SK-N-SH treated with all-trans-retinoic acid at 6 μM for 48 hours (cell line): Measurements from ENCODE around the gene DYRK2.

Experiments used
- ATAC-seq: fragments of 200-7000 bp; cut with Tn5 transposase; 3 replicates; pipeline ENCODE4 v1.9.1; 2020; ENCODE audit warnings: mild to moderate bottlenecking, moderate library complexity
- BACH2 ChIP-seq: fragments of 250-450 bp; sonication (Bioruptor Pico); IDR thresholded peaks from 2 replicates; pipeline ENCODE4 v1.9.0; 2021; ENCODE audit warnings: mild to moderate bottlenecking, borderline replicate concordance
- CSDC2 ChIP-seq: fragments of 250-450 bp; sonication (Bioruptor Pico); IDR thresholded peaks from 2 replicates; pipeline ENCODE4 v1.5.0; 2020; ENCODE audit warnings: mild to moderate bottlenecking, moderate library complexity
- ESRRG ChIP-seq: fragments of 250-450 bp; sonication (Bioruptor Pico); IDR thresholded peaks from 2 replicates; pipeline ENCODE4 v1.6.1; 2021; ENCODE audit warnings: mild to moderate bottlenecking
- GLIS3 ChIP-seq: fragments of 250-450 bp; sonication (Bioruptor Pico); IDR thresholded peaks from 2 replicates; pipeline ENCODE4 v1.5.0; 2020; ENCODE audit warnings: mild to moderate bottlenecking, moderate library complexity
- ISL1 ChIP-seq: fragments of 250-450 bp; sonication (Bioruptor Pico); IDR thresholded peaks from 2 replicates; pipeline ENCODE4 v2.1.2; 2022; ENCODE audit warnings: mild to moderate bottlenecking, moderate library complexity
- OSR1 ChIP-seq: fragments of 250-450 bp; sonication (Bioruptor Pico); IDR thresholded peaks from 2 replicates; pipeline ENCODE4 v1.8.0; 2022; ENCODE audit warnings: moderate library complexity, mild to moderate bottlenecking, inconsistent platforms
- PATZ1 ChIP-seq: fragments of 250-450 bp; sonication (Bioruptor Pico); IDR thresholded peaks from 2 replicates; pipeline ENCODE4 v1.8.0; 2020; ENCODE audit warnings: mild to moderate bottlenecking, moderate library complexity, borderline replicate concordance
- RARB ChIP-seq: fragments of 250-450 bp; sonication (Bioruptor Pico); IDR thresholded peaks from 2 replicates; pipeline ENCODE4 v1.8.0; 2021; ENCODE audit warnings: mild to moderate bottlenecking, moderate library complexity
- SNAI2 ChIP-seq: fragments of 250-450 bp; sonication (Bioruptor Pico); IDR thresholded peaks from 2 replicates; pipeline ENCODE4 v1.5.0; 2020; ENCODE audit warnings: mild to moderate bottlenecking, moderate library complexity
- TCF4 ChIP-seq: fragments of 250-450 bp; sonication (Bioruptor Pico); IDR thresholded peaks from 2 replicates; pipeline ENCODE4 v1.8.0; 2021; ENCODE audit warnings: mild to moderate bottlenecking, moderate library complexity, borderline replicate concordance
- ZC3H10 ChIP-seq: fragments of 250-450 bp; sonication (Bioruptor Pico); IDR thresholded peaks from 2 replicates; pipeline ENCODE4 v1.5.1; 2021; ENCODE audit warnings: mild to moderate bottlenecking, moderate library complexity
- ZFP3 ChIP-seq: fragments of 250-450 bp; sonication (Bioruptor Pico); IDR thresholded peaks from 2 replicates; pipeline ENCODE4 v1.5.0; 2020; ENCODE audit warnings: mild to moderate bottlenecking, moderate library complexity
- ZFP30 ChIP-seq: fragments of 450-650 bp; formaldehyde crosslinking; IDR thresholded peaks from 2 replicates; pipeline ENCODE4 v1.5.0; 2022; ENCODE audit warnings: mild to moderate bottlenecking, moderate library complexity
- ZNF565 ChIP-seq: fragments of 450-650 bp; formaldehyde crosslinking; conservative IDR thresholded peaks from 2 replicates; pipeline ENCODE4 v1.5.0; 2020; ENCODE audit warnings: low read depth, mild to moderate bottlenecking, moderate library complexity
- ZNF70 ChIP-seq: fragments of 450-650 bp; formaldehyde crosslinking; IDR thresholded peaks from 2 replicates; pipeline ENCODE4 v1.5.0; 2020; ENCODE audit warnings: mild to moderate bottlenecking, moderate library complexity
- ZNF8 ChIP-seq: fragments of 450-650 bp; formaldehyde crosslinking; IDR thresholded peaks from 2 replicates; pipeline ENCODE4 v1.5.0; 2020; ENCODE audit warnings: mild to moderate bottlenecking, moderate library complexity
- TF ChIP-seq, protein P1 (sequence below): fragments of 250-450 bp; sonication (Bioruptor Pico); IDR thresholded peaks from 2 replicates; pipeline ENCODE4 v1.5.0; 2020; ENCODE audit warnings: mild to moderate bottlenecking, moderate library complexity
- TF ChIP-seq, protein P2 (sequence below): fragments of 250-450 bp; sonication (Bioruptor Pico); IDR thresholded peaks from 2 replicates; pipeline ENCODE4 v1.5.1; 2021; ENCODE audit warnings: mild to moderate bottlenecking, moderate library complexity
- TF ChIP-seq, protein P3 (sequence below): fragments of 250-450 bp; sonication (Bioruptor Pico); IDR thresholded peaks from 2 replicates; pipeline ENCODE4 v1.5.1; 2020; ENCODE audit warnings: low read depth, mild to moderate bottlenecking, moderate library complexity
- TF ChIP-seq, protein P4 (sequence below): fragments of 250-450 bp; sonication (Bioruptor Pico); IDR thresholded peaks from 2 replicates; pipeline ENCODE4 v1.8.0; 2021; ENCODE audit warnings: low read depth, mild to moderate bottlenecking, moderate library complexity, borderline replicate concordance

DYRK2 gene

GRCh38 chr12:67617629-67618028 is 30.9 kb upstream of the DYRK2 start:
- no peak for ATAC-seq
- no peak for TF ChIP-seq ZFP3 (CRISPR knock-in tag)
- TF ChIP-seq ESRRG (CRISPR knock-in tag): no peak
- no peak for TF ChIP-seq ISL1 (CRISPR knock-in tag)
- no peak for TF ChIP-seq RARB
- TF ChIP-seq PATZ1 (CRISPR knock-in tag): no peak
- no peak for TF ChIP-seq ZC3H10
- TF ChIP-seq OSR1: no peak
- TF ChIP-seq, protein P1, sequence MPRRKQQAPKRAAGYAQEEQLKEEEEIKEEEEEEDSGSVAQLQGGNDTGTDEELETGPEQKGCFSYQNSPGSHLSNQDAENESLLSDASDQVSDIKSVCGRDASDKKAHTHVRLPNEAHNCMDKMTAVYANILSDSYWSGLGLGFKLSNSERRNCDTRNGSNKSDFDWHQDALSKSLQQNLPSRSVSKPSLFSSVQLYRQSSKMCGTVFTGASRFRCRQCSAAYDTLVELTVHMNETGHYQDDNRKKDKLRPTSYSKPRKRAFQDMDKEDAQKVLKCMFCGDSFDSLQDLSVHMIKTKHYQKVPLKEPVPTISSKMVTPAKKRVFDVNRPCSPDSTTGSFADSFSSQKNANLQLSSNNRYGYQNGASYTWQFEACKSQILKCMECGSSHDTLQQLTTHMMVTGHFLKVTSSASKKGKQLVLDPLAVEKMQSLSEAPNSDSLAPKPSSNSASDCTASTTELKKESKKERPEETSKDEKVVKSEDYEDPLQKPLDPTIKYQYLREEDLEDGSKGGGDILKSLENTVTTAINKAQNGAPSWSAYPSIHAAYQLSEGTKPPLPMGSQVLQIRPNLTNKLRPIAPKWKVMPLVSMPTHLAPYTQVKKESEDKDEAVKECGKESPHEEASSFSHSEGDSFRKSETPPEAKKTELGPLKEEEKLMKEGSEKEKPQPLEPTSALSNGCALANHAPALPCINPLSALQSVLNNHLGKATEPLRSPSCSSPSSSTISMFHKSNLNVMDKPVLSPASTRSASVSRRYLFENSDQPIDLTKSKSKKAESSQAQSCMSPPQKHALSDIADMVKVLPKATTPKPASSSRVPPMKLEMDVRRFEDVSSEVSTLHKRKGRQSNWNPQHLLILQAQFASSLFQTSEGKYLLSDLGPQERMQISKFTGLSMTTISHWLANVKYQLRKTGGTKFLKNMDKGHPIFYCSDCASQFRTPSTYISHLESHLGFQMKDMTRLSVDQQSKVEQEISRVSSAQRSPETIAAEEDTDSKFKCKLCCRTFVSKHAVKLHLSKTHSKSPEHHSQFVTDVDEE (CRISPR knock-in tag): no peak
- TF ChIP-seq BACH2 (CRISPR knock-in tag): no peak
- no peak for TF ChIP-seq ZNF8 (CRISPR knock-in tag)
- TF ChIP-seq, protein P2, sequence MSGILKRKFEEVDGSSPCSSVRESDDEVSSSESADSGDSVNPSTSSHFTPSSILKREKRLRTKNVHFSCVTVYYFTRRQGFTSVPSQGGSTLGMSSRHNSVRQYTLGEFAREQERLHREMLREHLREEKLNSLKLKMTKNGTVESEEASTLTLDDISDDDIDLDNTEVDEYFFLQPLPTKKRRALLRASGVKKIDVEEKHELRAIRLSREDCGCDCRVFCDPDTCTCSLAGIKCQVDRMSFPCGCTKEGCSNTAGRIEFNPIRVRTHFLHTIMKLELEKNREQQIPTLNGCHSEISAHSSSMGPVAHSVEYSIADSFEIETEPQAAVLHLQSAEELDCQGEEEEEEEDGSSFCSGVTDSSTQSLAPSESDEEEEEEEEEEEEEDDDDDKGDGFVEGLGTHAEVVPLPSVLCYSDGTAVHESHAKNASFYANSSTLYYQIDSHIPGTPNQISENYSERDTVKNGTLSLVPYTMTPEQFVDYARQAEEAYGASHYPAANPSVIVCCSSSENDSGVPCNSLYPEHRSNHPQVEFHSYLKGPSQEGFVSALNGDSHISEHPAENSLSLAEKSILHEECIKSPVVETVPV (CRISPR knock-in tag): no peak
- TF ChIP-seq GLIS3 (CRISPR knock-in tag): no peak
- TF ChIP-seq, protein P3, sequence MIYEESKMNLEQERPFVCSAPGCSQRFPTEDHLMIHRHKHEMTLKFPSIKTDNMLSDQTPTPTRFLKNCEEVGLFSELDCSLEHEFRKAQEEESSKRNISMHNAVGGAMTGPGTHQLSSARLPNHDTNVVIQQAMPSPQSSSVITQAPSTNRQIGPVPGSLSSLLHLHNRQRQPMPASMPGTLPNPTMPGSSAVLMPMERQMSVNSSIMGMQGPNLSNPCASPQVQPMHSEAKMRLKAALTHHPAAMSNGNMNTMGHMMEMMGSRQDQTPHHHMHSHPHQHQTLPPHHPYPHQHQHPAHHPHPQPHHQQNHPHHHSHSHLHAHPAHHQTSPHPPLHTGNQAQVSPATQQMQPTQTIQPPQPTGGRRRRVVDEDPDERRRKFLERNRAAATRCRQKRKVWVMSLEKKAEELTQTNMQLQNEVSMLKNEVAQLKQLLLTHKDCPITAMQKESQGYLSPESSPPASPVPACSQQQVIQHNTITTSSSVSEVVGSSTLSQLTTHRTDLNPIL (CRISPR knock-in tag): no peak
- TF ChIP-seq, protein P4, sequence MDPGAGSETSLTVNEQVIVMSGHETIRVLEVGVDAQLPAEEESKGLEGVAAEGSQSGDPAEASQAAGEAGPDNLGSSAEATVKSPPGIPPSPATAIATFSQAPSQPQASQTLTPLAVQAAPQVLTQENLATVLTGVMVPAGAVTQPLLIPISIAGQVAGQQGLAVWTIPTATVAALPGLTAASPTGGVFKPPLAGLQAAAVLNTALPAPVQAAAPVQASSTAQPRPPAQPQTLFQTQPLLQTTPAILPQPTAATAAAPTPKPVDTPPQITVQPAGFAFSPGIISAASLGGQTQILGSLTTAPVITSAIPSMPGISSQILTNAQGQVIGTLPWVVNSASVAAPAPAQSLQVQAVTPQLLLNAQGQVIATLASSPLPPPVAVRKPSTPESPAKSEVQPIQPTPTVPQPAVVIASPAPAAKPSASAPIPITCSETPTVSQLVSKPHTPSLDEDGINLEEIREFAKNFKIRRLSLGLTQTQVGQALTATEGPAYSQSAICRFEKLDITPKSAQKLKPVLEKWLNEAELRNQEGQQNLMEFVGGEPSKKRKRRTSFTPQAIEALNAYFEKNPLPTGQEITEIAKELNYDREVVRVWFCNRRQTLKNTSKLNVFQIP (CRISPR knock-in tag): no peak
- TF ChIP-seq, all 23 proteins: peak for 0

DNA sequence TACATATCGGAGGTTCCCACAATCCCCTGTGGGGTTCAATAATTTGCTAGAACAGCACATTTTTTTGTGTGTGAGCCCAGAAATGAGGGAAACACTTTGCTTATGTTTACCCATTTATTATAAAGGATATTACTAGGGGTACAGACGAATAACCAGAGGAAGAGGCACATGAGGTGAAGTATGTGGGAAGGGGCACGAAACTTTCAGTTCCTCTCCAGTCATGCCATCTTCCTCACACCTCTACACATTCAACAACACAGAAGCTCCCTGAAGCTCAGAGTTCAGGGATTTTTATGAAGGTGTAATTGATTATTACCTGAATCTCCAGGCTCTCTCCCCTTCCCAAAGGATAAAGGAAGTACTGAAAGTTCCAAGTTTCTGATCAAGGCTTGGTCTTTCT is 30.2 kb upstream of the DYRK2 start:
- ATAC-seq: no peak
- TF ChIP-seq, protein P3 (CRISPR knock-in tag): no peak
- no peak for TF ChIP-seq BACH2 (CRISPR knock-in tag)
- no peak for TF ChIP-seq ZFP30 (CRISPR knock-in tag)
- no peak for TF ChIP-seq ZNF70 (CRISPR knock-in tag)
- TF ChIP-seq ZC3H10: no peak
- TF ChIP-seq ZNF8 (CRISPR knock-in tag): no peak
- TF ChIP-seq PATZ1 (CRISPR knock-in tag): no peak
- TF ChIP-seq, protein P4 (CRISPR knock-in tag): no peak
- TF ChIP-seq ESRRG (CRISPR knock-in tag): no peak
- TF ChIP-seq CSDC2 (CRISPR knock-in tag): no peak
- TF ChIP-seq TCF4 (CRISPR knock-in tag): no peak
- TF ChIP-seq SNAI2: no peak
- TF ChIP-seq ZNF565: no peak
- TF ChIP-seq ISL1 (CRISPR knock-in tag): no peak
- TF ChIP-seq, protein P2 (CRISPR knock-in tag): no peak
- no peak for TF ChIP-seq OSR1
